ENCODE measurements around the gene OLFML2B.

Gene OLFML2B

DNA sequence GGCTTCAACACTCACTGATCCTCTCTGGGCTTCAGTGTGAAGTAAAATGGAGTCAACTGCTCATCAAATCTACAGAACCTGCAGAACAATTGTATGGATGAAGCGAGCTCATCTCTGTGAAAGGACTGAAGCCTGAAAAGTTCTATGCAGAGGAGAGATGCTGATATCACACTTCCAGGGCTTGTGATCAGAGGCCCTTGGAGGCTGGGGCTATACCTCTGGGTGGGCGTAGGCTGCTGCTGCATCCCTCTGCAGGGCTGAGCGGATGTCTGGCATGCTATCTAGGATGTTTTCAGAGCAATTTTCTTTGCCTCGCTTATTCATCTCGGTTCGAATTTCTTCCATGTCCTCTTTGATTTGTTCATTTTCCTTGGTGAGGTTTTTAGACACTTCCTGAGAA lies 17.6 kb downstream of the OLFML2B start:
- DNase-seq (ENCODE audit: low read depth) = no peak

- DNase-seq (ENCODE audit: low read depth) = no peak
Observed at GRCh38 chr1:162004441-162004950, 19.2 kb downstream of the OLFML2B start.

DNA sequence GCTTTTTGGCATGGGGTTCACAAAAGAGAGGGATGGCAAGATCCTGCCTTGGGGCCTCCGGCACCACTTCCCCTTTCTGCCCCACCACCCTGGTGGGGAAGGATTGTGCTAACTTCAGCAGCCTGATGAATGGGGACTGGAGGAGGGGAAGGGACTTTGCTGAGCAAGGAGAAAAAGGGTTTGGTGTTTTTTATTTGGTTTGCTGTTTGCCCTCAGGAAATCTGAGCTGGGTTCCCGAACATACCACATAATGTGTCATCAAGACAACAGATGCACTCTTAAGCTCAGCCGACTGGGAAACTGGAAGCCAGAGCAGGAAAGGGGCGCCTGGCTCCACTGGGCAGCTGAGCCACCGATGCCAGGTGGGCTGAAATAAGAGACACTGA lies 19.8 kb downstream of the OLFML2B start:
- no peak for DNase-seq (ENCODE audit: low read depth)

DNA sequence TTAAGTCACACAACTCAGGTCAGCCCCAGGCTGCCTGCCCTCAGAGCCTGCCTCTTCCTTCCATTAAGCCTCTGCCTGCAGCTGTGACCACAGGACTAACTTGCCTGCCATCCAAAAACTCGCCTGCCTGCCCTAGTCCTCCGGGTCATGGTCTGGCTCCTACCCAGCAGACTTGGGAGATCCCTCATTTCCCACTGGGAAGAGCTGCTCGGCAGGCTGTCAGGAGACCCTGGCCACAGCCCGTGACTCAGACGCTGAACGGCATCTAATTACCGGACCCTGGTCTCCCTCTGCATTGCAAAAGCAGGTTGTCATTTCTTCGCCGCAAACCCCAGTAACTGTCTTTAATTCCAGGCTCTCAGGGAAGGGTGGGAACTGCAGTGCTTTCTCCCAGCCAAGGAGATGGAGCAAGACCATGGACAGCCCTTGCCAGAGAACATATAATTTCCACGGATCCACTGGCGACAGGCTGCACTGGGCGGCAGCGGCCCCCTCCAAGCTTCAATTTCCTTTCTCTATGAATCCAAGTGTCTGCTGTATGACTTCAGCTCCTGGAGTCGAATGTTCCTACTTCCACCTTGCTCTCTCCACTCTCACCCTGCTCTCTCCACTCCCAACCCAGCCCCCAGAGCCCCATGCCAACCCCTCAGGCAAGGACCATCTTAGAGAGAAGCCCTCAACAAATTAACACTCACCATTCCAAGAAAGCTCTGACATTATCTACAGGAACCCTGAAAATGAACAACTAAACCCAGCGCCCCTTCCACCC lies 20.4 kb downstream of the OLFML2B start:
- DNase-seq (ENCODE audit: low read depth) = no peak

- DNase-seq (ENCODE audit: low read depth) = no peak
Observed at GRCh38 chr1:162000053-162000420, 23.6 kb downstream of the OLFML2B start.

- DNase-seq (ENCODE audit: low read depth) = no peak
Observed at GRCh38 chr1:161999301-162000052, 24.2 kb downstream of the OLFML2B start.

DNA sequence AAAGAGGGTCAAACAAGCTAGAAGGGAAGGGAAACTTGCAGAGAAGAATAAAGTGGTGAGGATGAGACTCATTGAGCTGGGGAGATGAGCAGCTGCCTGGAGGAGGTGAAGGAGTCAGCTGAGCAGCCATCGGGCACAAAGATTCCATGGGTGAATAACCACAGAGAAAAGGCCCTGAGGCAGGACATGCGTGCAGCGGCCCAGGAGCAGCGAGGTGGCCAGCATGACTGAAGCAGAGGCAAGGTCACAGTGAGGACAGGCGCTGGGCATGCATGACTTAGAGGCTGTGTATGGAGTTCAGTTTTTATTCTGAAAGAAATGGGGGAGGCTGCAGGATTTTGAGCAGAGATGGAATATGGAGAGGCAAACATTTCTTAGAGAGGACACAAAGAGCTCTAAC lies 24.9 kb downstream of the OLFML2B start:
- no peak for DNase-seq (ENCODE audit: low read depth)

- DNase-seq (ENCODE audit: low read depth) = no peak
Observed at GRCh38 chr1:161997152-161997551, 26.5 kb downstream of the OLFML2B start.

- DNase-seq (ENCODE audit: low read depth) = no peak
Observed at GRCh38 chr1:161994175-161994668, 29.4 kb downstream of the OLFML2B start.

GRCh38 chr1:161993576-161993975 lies 30.1 kb downstream of the OLFML2B start:
- no peak for DNase-seq (ENCODE audit: low read depth)

GRCh38 chr1:161989786-161990185 lies 33.9 kb downstream of the OLFML2B start:
- no peak for DNase-seq (ENCODE audit: low read depth)

GRCh38 chr1:161989108-161989507 lies 34.6 kb downstream of the OLFML2B start:
- DNase-seq (ENCODE audit: low read depth) = no peak

DNA sequence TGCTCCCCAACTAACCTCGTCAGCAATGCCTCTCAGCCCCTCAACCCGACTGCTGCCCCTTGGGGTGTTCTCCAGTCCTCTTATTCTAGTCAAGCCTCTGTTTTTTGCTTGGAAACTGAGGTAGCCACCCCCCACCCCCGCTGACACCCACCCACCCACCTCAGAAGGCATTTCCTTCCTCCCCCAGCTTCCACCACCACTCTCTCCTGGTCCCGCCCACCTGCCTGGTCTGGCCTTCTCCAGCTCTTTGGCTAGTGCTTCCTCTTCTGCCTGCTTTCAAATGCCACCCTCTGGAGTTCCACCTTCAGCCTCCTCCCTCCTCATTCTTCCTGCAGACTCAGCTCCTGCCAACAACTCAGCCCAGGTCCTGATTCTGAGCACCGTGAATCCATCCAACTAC lies 35.3 kb downstream of the OLFML2B start:
- no peak for DNase-seq (ENCODE audit: low read depth)

GRCh38 chr1:161987872-161988271 lies 35.8 kb downstream of the OLFML2B start:
- DNase-seq (ENCODE audit: low read depth) = no peak

GRCh38 chr1:161987303-161987702 lies 36.4 kb downstream of the OLFML2B start:
- no peak for DNase-seq (ENCODE audit: low read depth)

- DNase-seq (ENCODE audit: low read depth) = no peak
Observed at GRCh38 chr1:161986328-161986727, 37.3 kb downstream of the OLFML2B start.

DNA sequence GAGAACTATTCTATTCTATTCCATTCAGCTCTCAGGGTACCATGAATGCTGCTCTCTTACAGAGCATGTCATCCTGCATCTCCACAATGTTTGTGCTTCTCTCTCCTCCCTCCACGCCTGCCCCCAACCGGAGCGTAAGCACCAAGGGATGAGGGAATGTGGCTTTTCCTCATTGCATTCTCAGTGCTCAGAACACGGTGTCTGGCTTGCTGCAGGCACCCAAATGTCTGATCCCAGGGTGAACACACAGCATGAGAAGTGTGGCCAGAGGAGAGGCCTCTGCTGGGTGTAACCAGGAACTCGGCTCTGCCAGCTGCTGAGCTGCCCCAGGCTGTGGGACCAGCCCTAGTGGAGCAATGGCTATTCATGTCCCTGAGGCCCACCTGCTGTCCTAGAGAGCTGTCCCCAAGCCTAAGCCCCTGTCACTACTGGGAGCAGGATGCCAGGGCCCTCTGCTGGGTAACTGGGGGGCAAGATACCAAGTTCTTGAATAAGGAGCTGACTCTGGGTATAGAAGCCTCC lies 38.3 kb downstream of the OLFML2B start:
- no peak for DNase-seq (ENCODE audit: low read depth)

DNA sequence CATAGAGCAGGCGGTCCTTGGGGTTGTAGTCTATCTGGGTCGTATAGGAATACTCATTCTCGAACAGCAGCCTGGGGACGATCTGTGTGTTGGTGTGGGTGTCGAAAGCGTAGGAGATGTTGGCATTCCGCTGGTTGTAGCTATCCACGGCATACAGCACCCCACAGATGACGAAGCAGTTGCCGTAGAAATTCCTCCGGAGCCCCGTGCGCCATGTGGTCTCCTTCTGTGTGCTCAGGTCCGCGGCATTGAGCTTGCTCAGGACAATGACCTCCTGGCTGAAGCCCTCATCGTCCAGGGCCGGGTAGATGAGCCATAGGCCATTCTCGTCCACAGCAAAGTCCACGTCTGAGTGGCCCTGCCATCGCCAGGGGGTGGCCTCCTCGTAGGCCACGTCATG lies 39.9 kb downstream of the OLFML2B start:
- DNase-seq (ENCODE audit: low read depth) = no peak

DNA sequence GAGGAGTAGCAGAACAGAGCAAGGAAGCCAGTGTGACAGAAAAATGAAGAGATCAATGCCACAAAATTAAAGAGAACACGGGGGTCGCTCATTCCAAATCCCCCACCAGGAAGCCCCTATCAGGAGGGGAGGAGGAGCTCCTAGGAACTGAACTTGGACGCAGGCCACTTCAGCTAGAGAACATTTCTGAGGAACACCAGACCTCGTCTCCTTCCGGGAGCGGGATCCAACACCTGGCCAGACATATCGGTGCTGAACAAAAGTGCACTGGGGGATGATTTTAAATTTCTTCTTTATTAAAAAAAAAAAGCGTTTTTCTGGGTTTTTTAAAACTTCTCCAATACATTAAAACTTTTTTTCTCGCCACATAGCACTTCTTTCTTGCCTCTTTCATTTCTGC lies 40.8 kb downstream of the OLFML2B start:
- DNase-seq (ENCODE audit: low read depth) = no peak

DNA sequence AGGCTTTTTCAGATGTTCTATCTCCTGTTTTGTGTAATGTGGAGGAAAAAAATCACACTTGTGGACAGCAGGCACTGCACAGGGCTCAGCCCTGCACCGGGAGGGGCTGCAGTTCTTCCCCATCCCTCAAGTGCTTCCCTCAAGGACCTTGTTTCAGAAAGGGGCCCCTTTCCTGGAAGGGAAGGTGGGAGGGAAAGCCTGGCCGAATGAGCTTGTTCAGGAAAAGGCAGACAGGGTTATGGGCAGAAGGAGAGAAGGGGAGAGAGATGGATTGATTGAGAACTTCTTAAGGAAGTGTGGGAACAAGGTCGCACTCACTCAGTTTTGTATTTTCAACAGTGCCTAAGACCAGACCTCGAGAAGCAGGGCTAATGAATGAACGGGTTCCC lies 41.2 kb downstream of the OLFML2B start:
- no peak for DNase-seq (ENCODE audit: low read depth)

GRCh38 chr1:161981735-161982506 lies 41.7 kb downstream of the OLFML2B start:
- no peak for DNase-seq (ENCODE audit: low read depth)

DNA sequence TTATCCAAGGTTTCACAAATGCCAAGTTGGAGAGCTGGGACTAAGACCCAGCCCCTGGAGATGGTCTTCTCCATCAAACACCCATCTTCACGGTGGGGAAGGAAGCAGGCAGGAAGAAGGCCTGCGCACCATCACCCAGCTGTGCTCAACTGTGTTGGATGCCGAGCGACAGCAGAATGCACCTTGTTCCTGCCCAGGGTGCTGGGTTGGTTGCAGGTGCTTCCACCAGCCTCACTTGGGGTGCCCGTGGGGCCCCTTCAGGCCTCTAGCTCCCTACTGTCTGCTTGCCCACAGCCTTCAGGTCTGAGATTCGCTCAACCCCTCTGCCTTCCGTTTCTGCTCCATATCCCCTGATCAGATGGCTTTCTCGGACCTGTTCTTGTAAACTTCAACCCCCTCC lies 42.5 kb downstream of the OLFML2B start:
- no peak for DNase-seq (ENCODE audit: low read depth)
